Loucy (cell line): ENCODE data around the gene FGF3.

Experiments
- H2AFZ ChIP-seq: fragments of 200-600 bp; sonication (generic); 2 replicates; pipeline ENCODE4 v1.6.0; 2016; ENCODE audit warnings: antibody characterized with exemption, mild to moderate bottlenecking, low read length, moderate library complexity
- H3F3A ChIP-seq: fragments of 200-600 bp; 2 replicates; pipeline ENCODE4 v1.6.0; 2016; ENCODE audit warnings: antibody characterized with exemption, low read depth, mild to moderate bottlenecking
- H3K27me3 ChIP-seq: fragments of 200-600 bp; sonication (generic); 2 replicates; pipeline ENCODE4 v1.6.1; 2014; ENCODE audit warnings: low read length, mild to moderate bottlenecking; ENCODE audit not compliant: insufficient read depth, poor library complexity, severe bottlenecking
- H3K36me3 ChIP-seq: fragments of 200-600 bp; sonication (generic); 2 replicates; pipeline ENCODE4 v1.6.1; 2016; ENCODE audit warnings: low read length; ENCODE audit not compliant: insufficient read depth
- H3K4me1 ChIP-seq: fragments of 200-600 bp; sonication (generic); 2 replicates; pipeline ENCODE4 v1.5.1; 2014; ENCODE audit warnings: low read length, mild to moderate bottlenecking; ENCODE audit not compliant: insufficient read depth, poor library complexity, severe bottlenecking
- H3K4me2 ChIP-seq: fragments of 200-600 bp; sonication (generic); 2 replicates; pipeline ENCODE4 v1.6.0; 2014; ENCODE audit warnings: antibody characterized with exemption, low read length, low read depth, mild to moderate bottlenecking; ENCODE audit not compliant: poor library complexity, severe bottlenecking
- H3K4me3 ChIP-seq: fragments of 200-600 bp; sonication (generic); 2 replicates; pipeline ENCODE4 v1.5.1; 2014; ENCODE audit warnings: low read length, mild to moderate bottlenecking, mixed read lengths; ENCODE audit not compliant: poor library complexity, severe bottlenecking
- H3K79me2 ChIP-seq: fragments of 200-600 bp; sonication (generic); 2 replicates; pipeline ENCODE4 v1.6.1; 2014; ENCODE audit warnings: low read length; ENCODE audit not compliant: insufficient read depth
- H3K9ac ChIP-seq: fragments of 200-600 bp; sonication (generic); 2 replicates; pipeline ENCODE4 v1.6.0; 2014; ENCODE audit warnings: mild to moderate bottlenecking, low read depth, low read length, moderate library complexity; ENCODE audit not compliant: poor library complexity, severe bottlenecking
- H3K9me2 ChIP-seq: fragments of 200-600 bp; sonication (generic); replicated peaks from 2 replicates; pipeline ENCODE4 v1.6.1; 2016; ENCODE audit warnings: low read depth, low read length, mixed read lengths
- H3K9me3 ChIP-seq: fragments of 200-600 bp; sonication (generic); 2 replicates; pipeline ENCODE4 v1.6.1; 2014; ENCODE audit warnings: mild to moderate bottlenecking, antibody characterized with exemption, low read length, low read depth; ENCODE audit not compliant: insufficient read depth
- H4K20me1 ChIP-seq: fragments of 200-600 bp; sonication (generic); 2 replicates; pipeline ENCODE4 v1.6.0; 2014; ENCODE audit warnings: antibody characterized with exemption, low read length, mild to moderate bottlenecking; ENCODE audit not compliant: insufficient read depth, poor library complexity, severe bottlenecking
- EZH2phosphoT487 ChIP-seq: fragments of 200-600 bp; IDR thresholded peaks from 2 replicates; pipeline ENCODE4 v1.6.1; 2018; ENCODE audit warnings: antibody characterized with exemption, mild to moderate bottlenecking, moderate library complexity, borderline replicate concordance
- TF ChIP-seq, protein P1 (sequence below): fragments of 200-600 bp; sonication (generic); conservative IDR thresholded peaks from 2 replicates; pipeline ENCODE4 v1.5.1; 2014; ENCODE audit warnings: mild to moderate bottlenecking, antibody characterized with exemption, low read length

Gene FGF3

GRCh38 chr11:69823641-69824265, 4.5 kb upstream of the FGF3 start:
- Histone ChIP-seq H3K27me3 (no peaks in the 10 kb centered on the region), H3K36me3 (no peaks in the 10 kb centered on the region), H3F3A (no peaks in the 10 kb centered on the region), H2AFZ (no peak overlapping the region), H3K9me2 (no peaks in the 10 kb centered on the region), H3K4me1 (no peaks in the 10 kb centered on the region), H4K20me1 (no peaks in the 10 kb centered on the region), H3K4me2 (no peak overlapping the region), H3K9me3 (no peaks in the 10 kb centered on the region), H3K9ac (no peak overlapping the region), H3K79me2 (no peaks in the 10 kb centered on the region), H3K4me3 (no peak overlapping the region)
- TF ChIP-seq, protein P1, sequence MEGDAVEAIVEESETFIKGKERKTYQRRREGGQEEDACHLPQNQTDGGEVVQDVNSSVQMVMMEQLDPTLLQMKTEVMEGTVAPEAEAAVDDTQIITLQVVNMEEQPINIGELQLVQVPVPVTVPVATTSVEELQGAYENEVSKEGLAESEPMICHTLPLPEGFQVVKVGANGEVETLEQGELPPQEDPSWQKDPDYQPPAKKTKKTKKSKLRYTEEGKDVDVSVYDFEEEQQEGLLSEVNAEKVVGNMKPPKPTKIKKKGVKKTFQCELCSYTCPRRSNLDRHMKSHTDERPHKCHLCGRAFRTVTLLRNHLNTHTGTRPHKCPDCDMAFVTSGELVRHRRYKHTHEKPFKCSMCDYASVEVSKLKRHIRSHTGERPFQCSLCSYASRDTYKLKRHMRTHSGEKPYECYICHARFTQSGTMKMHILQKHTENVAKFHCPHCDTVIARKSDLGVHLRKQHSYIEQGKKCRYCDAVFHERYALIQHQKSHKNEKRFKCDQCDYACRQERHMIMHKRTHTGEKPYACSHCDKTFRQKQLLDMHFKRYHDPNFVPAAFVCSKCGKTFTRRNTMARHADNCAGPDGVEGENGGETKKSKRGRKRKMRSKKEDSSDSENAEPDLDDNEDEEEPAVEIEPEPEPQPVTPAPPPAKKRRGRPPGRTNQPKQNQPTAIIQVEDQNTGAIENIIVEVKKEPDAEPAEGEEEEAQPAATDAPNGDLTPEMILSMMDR = no peak
- TF ChIP-seq EZH2phosphoT487 = no peak

GRCh38 chr11:69822676-69823494, 3.7 kb upstream of the FGF3 start:
- Histone ChIP-seq H3K9me2 (no peaks in the 10 kb centered on the region), H3K9me3 (no peaks in the 10 kb centered on the region), H3K4me1 (no peaks in the 10 kb centered on the region), H3K9ac (no peak overlapping the region), H4K20me1 (no peaks in the 10 kb centered on the region), H3K4me3 (no peak overlapping the region), H3K27me3 (no peaks in the 10 kb centered on the region), H3F3A (no peaks in the 10 kb centered on the region), H3K4me2 (no peak overlapping the region), H3K36me3 (no peaks in the 10 kb centered on the region), H2AFZ (no peak overlapping the region), H3K79me2 (no peaks in the 10 kb centered on the region)
- TF ChIP-seq, protein P1 = no peak
- no peak for TF ChIP-seq EZH2phosphoT487

GRCh38 chr11:69821511-69822040, 2.4 kb upstream of the FGF3 start:
- no peaks in the 10 kb centered on the region for H3F3A ChIP-seq
- no peaks in the 10 kb centered on the region for H4K20me1 ChIP-seq
- H2AFZ ChIP-seq = no peak overlapping the region
- no peaks in the 10 kb centered on the region for H3K9me2 ChIP-seq
- H3K4me1 ChIP-seq = no peaks in the 10 kb centered on the region
- no peaks in the 10 kb centered on the region for H3K36me3 ChIP-seq
- H3K79me2 ChIP-seq = no peaks in the 10 kb centered on the region
- H3K4me3 ChIP-seq = no peak overlapping the region
- no peaks in the 10 kb centered on the region for H3K9me3 ChIP-seq
- TF ChIP-seq, protein P1 = no peak
- no peak for TF ChIP-seq EZH2phosphoT487
- H3K27me3 ChIP-seq = no peaks in the 10 kb centered on the region
- no peak overlapping the region for H3K4me2 ChIP-seq
- no peak overlapping the region for H3K9ac ChIP-seq
